K562 (cell line): ENCODE data around the gene LAP3. TPM values are rescaled to one million over a fixed set of nuclear protein-coding genes. Genes with fewer than 3 reads are reported as not detected.

Experiments
- ATAC-seq: fragments of 200-7000 bp; cut with Tn5 transposase; 3 replicates; pipeline ENCODE4 v1.9.1; 2020; ENCODE audit warnings: moderate library complexity
- BruUV-seq: library from RNA; stranded (reverse); fragments of 400-500 nt; replicated peaks from 2 replicates; lab custom pipeline; 2021; lab: Mats Ljungman, UMichigan
- CTCF ChIA-PET: fragments of 300-600 bp; formaldehyde crosslinking; extraction: SDS; loops from one replicate; lab custom pipeline; 2021; ENCODE audit warnings: low intra/inter-chr PET ratio; lab: Yijun Ruan, JAX
- POLR2A ChIA-PET: fragments of 300-600, 350-650 bp; sonication (Branson Sonifier 250); formaldehyde crosslinking; extraction: SDS; loops from one replicate; lab custom pipeline; 2021; ENCODE audit warnings: antibody characterized with exemption, inconsistent platforms; lab: Yijun Ruan, JAX
- DNase-seq, 4 experiments: peaks; one replicate each; pipeline versions ENCODE4 v3.0.0 to v3.0.0-alpha.2; 2011 to 2018; ENCODE audit warnings: low spot score in 3 of 4, mixed read lengths in 3 of 4; ENCODE audit errors: extremely low read depth in 1 of 4
- FAIRE-seq: peaks from 2 replicates; lab custom pipeline; 2011; peaks lifted over from hg19 to GRCh38; lab: Jason Lieb, UNC
- H2AFZ ChIP-seq: 2 replicates; pipeline ENCODE4 v1.6.0; 2011; ENCODE audit warnings: low read depth, low read length, control low read depth, inconsistent platforms
- H3K27ac ChIP-seq: fragments of 200-600 bp; 3 replicates; pipeline ENCODE4 v1.8.0; 2011; ENCODE audit warnings: low read depth, mild to moderate bottlenecking, control low read depth, inconsistent platforms, low read length, moderate library complexity, mixed read lengths; ENCODE audit errors: extremely low read depth
- H3K27me3 ChIP-seq, 2 experiments: fragments of 300-600 bp in 1 of 2; 2 replicates in 1 of 2; 3 replicates in 1 of 2; pipeline versions ENCODE4 v1.6.0 to v1.8.0; 2011; ENCODE audit warnings: inconsistent platforms in 2 of 2, low read length in 2 of 2, mild to moderate bottlenecking in 1 of 2, mixed read lengths in 1 of 2, moderate library complexity in 1 of 2; ENCODE audit not compliant: control insufficient read depth in 2 of 2, insufficient read depth in 2 of 2
- H3K36me3 ChIP-seq: fragments of 300-600 bp; 3 replicates; pipeline ENCODE4 v1.8.0; 2011; ENCODE audit warnings: mild to moderate bottlenecking, low read length, inconsistent platforms; ENCODE audit not compliant: control insufficient read depth, insufficient read depth
- H3K4me1 ChIP-seq, 2 experiments: fragments of 200-600 bp in 1 of 2; replicated peaks in 1 of 2; 2 replicates in 1 of 2; 3 replicates in 1 of 2; pipeline versions ENCODE4 v1.5.1 to v1.8.0; 2011; ENCODE audit warnings: inconsistent platforms in 2 of 2, low read length in 2 of 2, mild to moderate bottlenecking in 1 of 2, mixed read lengths in 1 of 2, moderate library complexity in 1 of 2; ENCODE audit not compliant: control insufficient read depth in 2 of 2, insufficient read depth in 2 of 2
- H3K4me2 ChIP-seq: 2 replicates; pipeline ENCODE4 v1.6.1; 2011; ENCODE audit warnings: low read length, control low read depth, inconsistent platforms, mixed read lengths; ENCODE audit not compliant: insufficient read depth
- H3K4me3 ChIP-seq: fragments of 200-600 bp; sonication (generic), shearing (Covaris generic); 2 replicates; pipeline ENCODE4 v1.5.1; 2016; ENCODE audit warnings: control low read depth, inconsistent platforms
- H3K79me2 ChIP-seq: fragments of 200-600 bp; 3 replicates; pipeline ENCODE4 v1.8.0; 2011; ENCODE audit warnings: low read length, inconsistent platforms; ENCODE audit not compliant: control insufficient read depth, insufficient read depth
- H3K9ac ChIP-seq, 2 experiments: 2 replicates each; pipeline versions ENCODE4 v1.6.0 to v1.6.1; 2011; ENCODE audit warnings: low read depth in 2 of 2, low read length in 2 of 2, control low read depth in 1 of 2, inconsistent platforms in 1 of 2, mild to moderate bottlenecking in 1 of 2, mixed read lengths in 1 of 2; ENCODE audit not compliant: insufficient read depth in 1 of 2
- H3K9me1 ChIP-seq: one replicate; pipeline ENCODE4 v1.6.0; 2011; ENCODE audit warnings: inconsistent platforms, mild to moderate bottlenecking, low read length, moderate library complexity; ENCODE audit not compliant: control insufficient read depth, insufficient read depth
- H3K9me3 ChIP-seq: replicated peaks from 2 replicates; pipeline ENCODE4 v1.5.1; 2011; ENCODE audit warnings: low read depth, low read length, inconsistent platforms; ENCODE audit not compliant: control insufficient read depth, insufficient read depth
- H4K20me1 ChIP-seq: replicated peaks from 2 replicates; pipeline ENCODE4 v1.6.1; 2011; ENCODE audit warnings: low read length, inconsistent platforms, mixed read lengths; ENCODE audit not compliant: control insufficient read depth, insufficient read depth
- ATF1 ChIP-seq, 2 experiments: fragments of 450-650 bp in 1 of 2; IDR thresholded peaks; 2 replicates each; pipeline ENCODE4 v1.6.1; 2016; ENCODE audit warnings: missing compliant biosample characterization in 1 of 2, missing genetic modification characterization in 1 of 2
- BCL6 ChIP-seq: fragments of 250-450 bp; sonication (Bioruptor Pico); IDR thresholded peaks from 2 replicates; pipeline ENCODE4 v1.4.0; 2020
- CREBBP ChIP-seq: IDR thresholded peaks from one replicate; pipeline ENCODE4 v1.6.1; 2012; ENCODE audit warnings: low read depth, mild to moderate bottlenecking, control low read depth, inconsistent platforms, low read length
- HMGN3 ChIP-seq: IDR thresholded peaks from 2 replicates; pipeline ENCODE4 v1.6.1; 2011; ENCODE audit warnings: borderline replicate concordance, low read depth, mild to moderate bottlenecking, mixed read lengths, low read length; ENCODE audit not compliant: insufficient read length; ENCODE audit errors: extremely low read depth
- MAFF ChIP-seq: IDR thresholded peaks from 2 replicates; pipeline ENCODE4 v1.6.1; 2012; ENCODE audit warnings: low read length, improper control_type of control experiment
- MYBL2 ChIP-seq, 2 experiments: fragments of 450-650 bp in 1 of 2; sonication (generic) in 1 of 2; formaldehyde crosslinking in 1 of 2; IDR thresholded peaks; 2 replicates each; pipeline versions ENCODE4 v1.6.1 to v1.8.1; 2017 to 2022; ENCODE audit warnings: borderline replicate concordance in 1 of 2, inconsistent platforms in 1 of 2, low read depth in 1 of 2, mild to moderate bottlenecking in 1 of 2, missing genetic modification reagents in 1 of 2, moderate library complexity in 1 of 2
- RERE ChIP-seq: sonication (generic); formaldehyde crosslinking; IDR thresholded peaks from 2 replicates; pipeline ENCODE4 v1.8.0; 2023; ENCODE audit warnings: missing genetic modification reagents, mild to moderate bottlenecking, borderline replicate concordance
- SMAD1 ChIP-seq: fragments of 150-350 bp; IDR thresholded peaks from 2 replicates; pipeline ENCODE4 v1.6.1; 2014; ENCODE audit warnings: low read length, low read depth; ENCODE audit not compliant: partially characterized antibody
- SOX6 ChIP-seq: fragments of 450-650 bp; IDR thresholded peaks from 2 replicates; pipeline ENCODE4 v1.6.1; 2014; ENCODE audit warnings: mild to moderate bottlenecking
- SRSF7 ChIP-seq: fragments of 200-400 bp; formaldehyde crosslinking; optimal IDR thresholded peaks from 2 replicates; pipeline ENCODE3; 2017; ENCODE audit warnings: mild to moderate bottlenecking, low read depth, low read length
- TAF15 ChIP-seq: fragments of 200-400 bp; formaldehyde crosslinking; IDR thresholded peaks from 2 replicates; pipeline ENCODE4 v1.6.1; 2017; ENCODE audit warnings: mild to moderate bottlenecking, low read depth, low read length, moderate library complexity
- ZNF212 ChIP-seq: fragments of 450-650 bp; formaldehyde crosslinking; IDR thresholded peaks from 2 replicates; pipeline ENCODE4 v1.4.0; 2020; ENCODE audit warnings: mild to moderate bottlenecking
- ZNF644 ChIP-seq: fragments of 200-800 bp; sonication (Bioruptor generic); IDR thresholded peaks from 2 replicates; pipeline ENCODE4 v1.6.1; 2016; ENCODE audit warnings: low read depth, missing genetic modification characterization, missing compliant biosample characterization
- WGBS: fragments of 100-300 bp; shearing (Covaris generic); methylation state at CpG from one replicate; pipeline ENCODE4 v1.1.6; 2016; ENCODE audit warnings: low coverage, mixed read lengths; ENCODE audit not compliant: insufficient coverage; ENCODE audit errors: missing lambda C conversion rate; 5-methylcytosine and 5-hydroxymethylcytosine counted together
- in situ Hi-C: fragments of 300-500 bp; cut with MboI; formaldehyde crosslinking; loops from 4 replicates; pipeline ENCODE4 v1.15.0; 2018; ENCODE audit warnings: inconsistent platforms, mixed read lengths
- intact Hi-C: fragments of 100-400 bp; cut with micrococcal nuclease; formaldehyde crosslinking; loops from 2 replicates; pipeline ENCODE4 v1.14.2; 2022
- polyA plus RNA-seq, 8 experiments: library from polyadenylated mRNA; depleted of rRNA in 4 of 8; stranded (reverse) in 5 of 8; unstranded in 3 of 8; fragments of >200 nt; fragmentation: Nextera tagmentation in 2 of 8; fragmentation: Illumina TruSeq in 1 of 8; extraction: Ambion mirVana in 2 of 8; extraction: Trizol in 1 of 8; gene quantifications; 2 replicates each; pipeline versions ENCODE4 v1.2.1 to v1.2.3, GENCODE V29; 2011 to 2014; ENCODE audit warnings: inconsistent platforms in 1 of 8, missing spikeins in 1 of 8
- total RNA-seq, 7 experiments: library from RNA; depleted of rRNA in 6 of 7; stranded (reverse); fragments of >200 nt in 6 of 7; fragmentation: Illumina TruSeq in 2 of 7; extraction: Trizol in 2 of 7; gene quantifications; 2 replicates each; pipeline versions ENCODE4 v1.2.1 to v1.2.3, GENCODE V29; 2011 to 2021; ENCODE audit warnings: low replicate concordance in 1 of 7

The LAP3 gene
- total and polyA plus RNA-seq, 9 of the 15 experiments (the other 6 are each of a cell fraction or from before 2014, with no cell fraction given), result 82.3 to 170 (median 107) TPM

GRCh38 chr4:17595471-17596005 is 18.5 kb downstream of the LAP3 start:
- no peak for FAIRE-seq
- H4K20me1 ChIP-seq, result no peaks in the 10 kb centered on the region
- ATAC-seq, result no peak
- no peak overlapping the region for H2AFZ ChIP-seq
- CTCF ChIA-PET, result no interaction called here
- no peaks in the 10 kb centered on the region for H3K4me1 ChIP-seq
- intact Hi-C loops (no loop called here), in situ Hi-C loops (no loop called here)
- POLR2A ChIA-PET, result no interaction called here
- BruUV-seq, result no TSS peak
- 93% methylated on average over 6 of the region's 6 CpGs for WGBS
- TF ChIP-seq SMAD1 (no peak), MAFF (no peak), HMGN3 (no peak), RERE (CRISPR knock-in tag) (no peak), TAF15 (no peak), ATF1 (CRISPR knock-in tag; IDR thresholded peaks at IDR 0.05) (no peak), ATF1 (tag; IDR thresholded peaks at IDR 0.05) (no peak), ZNF212 (CRISPR knock-in tag) (no peak), BCL6 (no peak), ZNF644 (tag) (no peak), MYBL2 (IDR thresholded peaks at IDR 0.05; ENCODE audit: low read depth) (no peak), MYBL2 (CRISPR knock-in tag; IDR thresholded peaks at IDR 0.05; ENCODE audit: borderline replicate concordance) (no peak), CREBBP (no peak), SOX6 (no peak), SRSF7 (no peak)
- TF ChIP-seq, all 486 proteins: peak for 0
- no peak overlapping the region for H3K4me3 ChIP-seq
- DNase-seq, result no peak
- no peak overlapping the region for H3K9ac ChIP-seq
- no peaks in the 10 kb centered on the region for H3K27me3 ChIP-seq
- no peaks in the 10 kb centered on the region for H3K9me1 ChIP-seq
- H3K79me2 ChIP-seq, result no peaks in the 10 kb centered on the region
- H3K9me3 ChIP-seq, result no peaks in the 10 kb centered on the region
- H3K27ac ChIP-seq, result no peak overlapping the region
- H3K4me2 ChIP-seq, result no peak overlapping the region
- H3K36me3 ChIP-seq, result peaks cover 79% of the 10 kb centered on the region
